COLO829 (cell line): ENCODE results near the gene SPRR4.
A peak's percentile ranks its signal among the peaks of the same experiment; 100 is the strongest.
"Not testable (repeated sequence)": the region's sequence is repeated elsewhere in the genome, so short reads cannot be mapped to it uniquely, and the experiment has no call there.

Source experiments
- DNase-seq: peaks from one replicate; pipeline ENCODE4 v3.0.0; 2012; ENCODE audit warnings: low spot score

The SPRR4 gene

GRCh38 chr1:152967201-152967600, 3.2 kb upstream of the SPRR4 start:
- DNase-seq, result no peak

- DNase-seq, result no peak
Measured at GRCh38 chr1:152968248-152968647, 2.2 kb upstream of the SPRR4 start.

GRCh38 chr1:152969036-152969435, 1.4 kb upstream of the SPRR4 start:
- DNase-seq, result no peak

DNA sequence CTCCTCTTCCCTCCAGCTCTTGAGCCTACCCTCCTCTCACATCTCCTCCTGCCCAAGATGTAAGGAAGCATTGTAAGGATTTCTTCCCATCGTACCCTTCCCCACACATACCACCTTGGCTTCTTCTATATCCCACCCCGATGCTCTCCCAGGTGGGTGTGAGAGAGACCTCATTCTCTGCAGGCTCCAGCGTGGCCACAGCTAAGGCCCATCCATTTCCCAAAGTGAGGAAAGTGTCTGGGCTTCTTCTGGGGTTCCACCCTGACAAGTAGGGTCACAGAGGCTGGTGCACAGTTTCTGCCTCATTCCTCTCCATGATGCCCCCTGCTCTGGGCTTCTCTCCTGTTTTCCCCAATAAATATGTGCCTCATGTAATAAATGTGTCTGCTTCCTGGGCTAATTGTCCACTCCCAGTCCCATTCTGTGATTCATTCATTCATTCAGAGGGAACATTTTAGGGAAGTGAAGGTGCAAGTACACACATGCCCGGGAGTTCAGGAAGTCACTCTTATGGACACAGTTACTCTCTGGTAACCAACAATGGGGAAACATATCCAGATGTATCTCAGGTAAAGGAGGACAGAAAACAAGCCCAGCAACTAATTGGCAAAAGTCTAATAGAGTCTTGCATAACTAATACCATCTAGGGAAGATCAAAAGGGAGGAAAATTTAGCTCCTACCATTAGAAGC, 1.9 kb downstream of the SPRR4 start:
- DNase-seq, result no peak

DNA sequence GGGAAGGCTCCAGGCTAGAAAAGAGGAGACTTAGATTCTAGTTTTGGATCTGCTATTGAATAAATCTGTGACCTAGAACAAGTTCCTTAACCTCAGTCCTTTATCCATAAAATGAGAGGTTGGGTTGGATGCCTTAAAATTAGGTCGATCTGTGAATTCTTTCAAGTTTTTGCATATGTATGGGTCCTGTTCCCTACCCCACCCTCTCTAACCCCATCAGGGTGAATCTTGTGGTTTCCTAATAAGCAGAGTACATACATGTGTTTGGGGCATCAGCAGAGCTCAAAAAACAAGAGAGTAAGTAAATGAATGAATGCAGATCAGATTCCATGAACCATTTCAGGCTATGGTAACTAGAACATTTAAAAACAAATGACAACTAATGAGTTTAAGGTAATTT, 6.2 kb downstream of the SPRR4 start:
- DNase-seq, result no peak

DNA sequence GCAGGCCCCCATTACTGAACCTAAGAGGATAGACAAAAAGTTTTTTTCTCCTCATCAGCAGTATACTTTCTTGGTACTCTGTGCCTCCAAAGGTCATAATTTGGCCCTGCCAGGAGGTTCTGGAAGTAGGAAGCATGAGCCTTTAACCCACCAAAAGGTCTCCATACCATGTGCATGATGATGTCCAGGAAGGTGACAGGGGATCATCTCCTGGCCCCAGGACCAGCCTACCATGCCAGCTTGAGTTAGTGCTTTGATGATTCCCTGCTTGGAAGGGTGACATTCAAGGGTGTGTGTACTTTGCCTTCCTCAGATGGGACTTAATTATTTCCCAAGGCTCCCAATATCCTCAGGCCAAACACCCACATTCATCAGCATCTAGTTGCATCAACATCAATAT, 7.2 kb downstream of the SPRR4 start:
- no peak for DNase-seq

- DNase-seq, result no peak
Measured at GRCh38 chr1:152980676-152981075, 10.2 kb downstream of the SPRR4 start.

GRCh38 chr1:152981146-152981871, 10.9 kb downstream of the SPRR4 start:
- DNase-seq, result no peak

- no peak for DNase-seq
Measured at GRCh38 chr1:152982076-152982475, 11.6 kb downstream of the SPRR4 start.

DNA sequence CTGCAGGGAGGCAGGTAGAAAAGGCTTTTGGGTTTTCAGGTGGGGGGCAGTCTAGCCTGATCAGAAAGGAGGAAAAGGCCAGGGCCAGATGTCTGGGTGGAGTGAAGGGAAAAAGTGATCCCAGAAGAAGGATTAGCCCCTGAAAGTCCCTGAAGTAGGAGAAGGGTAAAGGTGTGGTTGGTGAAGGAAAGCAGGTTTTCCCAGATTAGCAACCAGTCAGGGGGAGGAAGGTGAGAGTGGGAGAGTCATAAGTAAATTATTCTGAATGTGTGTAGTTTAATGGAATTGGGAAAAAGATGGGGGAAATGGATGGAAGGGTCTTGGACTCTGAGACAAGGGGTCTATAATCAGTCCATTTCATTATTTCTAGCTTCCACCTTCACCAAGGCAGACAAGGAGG, 12.8 kb downstream of the SPRR4 start:
- DNase-seq, result no peak

DNA sequence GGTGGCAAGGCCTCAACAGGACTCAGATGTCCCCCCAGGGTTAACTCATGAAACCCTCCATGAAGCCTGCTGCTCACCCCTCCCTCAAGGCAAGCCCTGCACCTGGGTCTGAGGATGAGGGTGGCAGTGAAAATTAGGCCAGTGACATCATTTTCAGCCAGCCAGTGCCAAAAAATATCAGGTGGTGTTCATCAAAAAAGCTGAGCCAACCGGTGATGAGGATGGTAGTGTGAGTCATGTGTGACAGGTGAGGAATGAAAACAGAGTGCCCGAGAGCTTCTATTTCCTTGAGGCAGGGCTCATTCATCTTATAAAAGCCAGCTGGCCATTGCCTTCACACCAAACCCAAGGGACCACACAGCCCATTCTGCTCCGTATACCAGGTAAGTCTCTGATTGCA, 13.3 kb downstream of the SPRR4 start, which contains the start of gene SPRR1A:
Gene SPRR1A, plus strand, starts transcription at position 339 of the 400 bp plus-strand sequence. CDS start 1,150 bp downstream, outside the sequence.
- DNase-seq, result no peak

DNA sequence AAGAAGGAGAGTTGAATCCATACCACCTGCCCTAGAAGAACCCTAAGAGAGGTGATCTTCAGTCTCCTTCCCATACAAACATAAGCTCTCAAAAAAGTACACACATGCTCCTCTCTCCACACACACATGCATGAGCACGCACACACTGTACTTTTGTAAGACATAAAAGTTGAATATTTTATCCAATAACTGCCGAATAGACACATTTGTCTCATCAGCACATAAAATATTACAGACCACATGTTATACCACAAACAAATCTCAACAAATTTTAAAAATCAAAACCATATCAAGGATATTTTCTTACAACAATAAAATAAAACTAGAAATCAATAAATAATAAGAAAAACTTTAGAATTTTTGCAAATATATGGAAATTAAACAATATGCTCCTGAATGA, 16.1 kb downstream of the SPRR4 start:
- DNase-seq, result no peak

DNA sequence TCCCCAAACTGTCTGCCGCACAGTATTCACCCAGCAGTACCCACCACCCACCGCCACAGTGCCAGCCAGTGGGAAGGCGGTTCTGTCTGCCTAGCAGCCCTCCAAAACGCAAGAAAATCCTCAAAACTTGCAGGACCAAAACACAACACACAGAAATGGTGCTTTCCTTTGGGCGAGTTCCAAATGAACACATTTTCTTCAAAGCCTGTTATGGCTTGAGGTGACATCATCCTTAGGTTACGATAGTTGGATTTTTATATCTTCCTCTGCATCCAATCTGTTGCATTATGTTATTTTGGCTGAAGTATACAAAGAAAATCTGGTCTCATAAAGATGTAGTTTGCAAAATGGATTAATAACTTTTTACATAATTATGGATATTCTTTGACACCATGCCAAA, 22.7 kb downstream of the SPRR4 start:
- no peak for DNase-seq

GRCh38 chr1:152995842-152996241, 25.4 kb downstream of the SPRR4 start:
- no peak for DNase-seq

DNA sequence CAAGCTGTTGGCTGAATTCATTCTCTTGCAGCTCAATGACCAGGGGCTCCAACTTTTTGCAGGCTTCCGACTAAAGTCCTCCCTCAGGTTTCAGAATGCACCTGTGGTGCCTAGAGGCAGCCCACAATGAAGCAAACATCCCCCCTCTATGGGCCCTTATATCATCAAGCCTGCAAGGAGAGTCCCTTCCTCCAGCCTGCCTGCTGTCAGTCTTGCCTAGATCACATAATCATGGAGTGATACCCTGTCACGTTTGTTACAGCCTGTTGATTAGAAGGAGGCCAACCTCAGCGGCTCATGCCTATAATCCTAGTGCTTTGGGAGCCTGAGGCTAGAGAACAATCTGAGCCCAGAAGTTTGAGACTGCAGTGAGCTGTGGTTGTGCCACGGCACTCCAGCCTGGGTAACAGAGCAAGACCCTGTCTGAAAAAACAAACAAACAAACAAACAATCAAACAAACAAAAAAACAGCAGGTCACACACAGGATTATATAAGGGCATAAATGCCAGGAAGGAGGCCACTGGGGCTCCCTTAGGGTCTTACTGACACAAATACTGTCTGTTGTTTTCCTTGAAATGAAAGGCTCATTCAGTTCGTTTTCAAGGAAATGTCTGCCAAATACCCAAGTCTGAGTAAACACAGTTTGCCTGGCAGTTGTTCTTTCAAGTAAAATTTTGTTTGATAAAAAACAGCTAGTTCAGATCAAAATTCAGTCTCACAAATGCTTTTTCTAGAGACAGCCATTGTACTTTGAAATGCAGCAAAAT, 26.4 kb downstream of the SPRR4 start:
- peak; percentile 56 for DNase-seq

GRCh38 chr1:152997901-152998300, 27.5 kb downstream of the SPRR4 start:
- DNase-seq, result peak; percentile 14

DNA sequence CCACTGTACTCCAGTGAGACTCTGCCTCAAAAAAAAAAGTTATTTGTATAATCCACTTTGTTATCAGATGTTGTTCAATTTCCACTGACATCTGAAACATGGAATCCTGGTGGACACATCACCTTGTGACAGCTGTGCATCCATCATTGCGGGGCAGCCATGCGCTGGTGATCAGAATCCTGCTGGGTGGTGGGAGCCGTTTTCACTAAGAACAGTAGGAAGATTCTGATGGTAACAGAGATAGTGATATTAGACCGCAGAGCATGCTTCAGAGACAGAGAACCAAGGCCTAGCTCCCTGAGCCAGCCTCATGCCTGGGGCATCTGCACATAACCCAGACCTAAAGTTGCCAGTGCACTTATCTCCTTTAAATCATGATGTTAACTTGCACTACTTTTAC, 28.0 kb downstream of the SPRR4 start:
- no peak for DNase-seq

GRCh38 chr1:152999818-153000217, 29.4 kb downstream of the SPRR4 start:
- DNase-seq, result no peak

- no peak for DNase-seq
Measured at GRCh38 chr1:153000294-153000693, 29.8 kb downstream of the SPRR4 start.

- DNase-seq, result no peak
Measured at GRCh38 chr1:153001382-153001781, 30.9 kb downstream of the SPRR4 start, which contains the start of gene SPRR3. SPRR3 (plus strand) TSS chr1:153001749; CDS start chr1:153003021, 1,272 bp downstream.

DNA sequence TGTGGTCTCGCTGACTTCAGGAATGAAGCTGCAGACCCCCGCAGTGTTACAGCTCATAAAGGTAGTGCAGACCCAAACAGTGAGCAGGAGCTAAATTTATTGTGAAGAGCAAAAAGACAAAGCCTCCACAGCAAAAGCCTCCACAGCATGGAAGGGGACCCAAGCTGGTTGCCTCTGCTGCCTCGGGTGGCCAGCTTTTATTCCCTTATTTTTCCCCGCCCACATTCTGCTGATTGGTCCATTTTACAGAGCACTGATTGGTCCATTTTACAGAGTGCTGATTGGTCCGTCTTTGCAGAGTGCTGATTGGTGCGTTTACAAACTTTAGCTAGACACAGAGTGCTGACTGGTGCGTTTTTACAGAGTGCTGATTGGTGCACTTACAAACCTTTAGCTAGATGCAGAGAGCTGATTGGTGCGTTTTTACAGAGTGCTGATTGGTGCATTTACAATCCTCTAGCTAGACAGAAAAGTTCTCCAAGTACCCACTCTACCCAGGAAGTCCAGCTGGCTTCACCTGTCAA, 40.8 kb downstream of the SPRR4 start:
- DNase-seq, result not testable (repeated sequence)

DNA sequence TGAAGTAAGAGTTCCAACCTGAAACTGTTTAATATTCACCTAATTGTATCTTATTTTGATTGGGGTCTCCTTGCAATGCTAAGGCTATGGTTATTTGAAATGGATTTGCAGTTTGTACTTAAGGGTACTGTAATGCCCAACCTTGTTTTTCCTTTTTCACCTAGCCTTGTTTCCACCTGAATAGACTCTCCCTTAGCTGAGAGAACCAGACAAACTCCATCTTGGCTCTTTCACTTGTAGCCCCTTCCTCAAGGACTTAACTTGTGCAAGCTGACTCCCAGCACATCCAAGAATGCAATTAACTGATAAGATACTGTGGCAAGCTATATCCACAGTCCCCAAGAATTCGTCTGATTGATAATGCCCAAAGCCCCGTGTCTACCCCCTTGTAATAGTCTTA, 51.4 kb downstream of the SPRR4 start:
- DNase-seq, result not testable (repeated sequence)
